ENCODE measurements around the gene SLC6A6.

DNA sequence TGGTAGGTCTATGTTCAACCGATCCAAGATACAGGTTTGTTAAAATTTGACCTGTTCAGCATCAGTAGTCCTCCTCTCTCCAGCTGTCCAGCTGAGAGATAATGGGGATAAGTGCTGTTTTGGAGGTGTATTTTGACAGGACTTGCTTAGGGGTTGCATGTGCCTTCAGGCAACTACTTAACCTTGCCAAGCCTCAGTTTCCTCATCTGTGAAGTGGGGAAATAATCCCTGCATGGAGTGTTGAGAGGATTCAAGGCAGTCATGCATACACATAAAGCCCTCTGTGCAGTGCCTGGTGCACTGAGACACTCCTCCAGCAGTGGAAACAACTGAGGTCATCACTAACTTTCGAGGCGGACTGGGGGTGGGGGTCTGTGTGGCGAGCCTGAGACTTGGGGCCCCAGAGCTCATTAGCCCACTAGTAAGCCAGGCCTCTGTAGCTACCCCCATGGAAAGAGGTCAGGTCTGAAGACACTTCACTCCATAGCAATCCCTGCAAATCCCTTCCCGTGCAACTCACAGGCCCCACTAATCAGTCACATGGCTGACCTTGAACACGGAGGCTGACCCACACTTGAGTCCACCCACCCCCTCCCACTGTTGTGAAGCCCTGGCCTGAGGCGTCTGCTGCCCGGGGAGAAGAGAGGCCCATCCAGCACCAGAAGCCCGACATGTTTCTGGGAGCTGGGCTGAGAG is 25.9 kb upstream of the SLC6A6 start:
- TF ChIP-seq, protein P1, sequence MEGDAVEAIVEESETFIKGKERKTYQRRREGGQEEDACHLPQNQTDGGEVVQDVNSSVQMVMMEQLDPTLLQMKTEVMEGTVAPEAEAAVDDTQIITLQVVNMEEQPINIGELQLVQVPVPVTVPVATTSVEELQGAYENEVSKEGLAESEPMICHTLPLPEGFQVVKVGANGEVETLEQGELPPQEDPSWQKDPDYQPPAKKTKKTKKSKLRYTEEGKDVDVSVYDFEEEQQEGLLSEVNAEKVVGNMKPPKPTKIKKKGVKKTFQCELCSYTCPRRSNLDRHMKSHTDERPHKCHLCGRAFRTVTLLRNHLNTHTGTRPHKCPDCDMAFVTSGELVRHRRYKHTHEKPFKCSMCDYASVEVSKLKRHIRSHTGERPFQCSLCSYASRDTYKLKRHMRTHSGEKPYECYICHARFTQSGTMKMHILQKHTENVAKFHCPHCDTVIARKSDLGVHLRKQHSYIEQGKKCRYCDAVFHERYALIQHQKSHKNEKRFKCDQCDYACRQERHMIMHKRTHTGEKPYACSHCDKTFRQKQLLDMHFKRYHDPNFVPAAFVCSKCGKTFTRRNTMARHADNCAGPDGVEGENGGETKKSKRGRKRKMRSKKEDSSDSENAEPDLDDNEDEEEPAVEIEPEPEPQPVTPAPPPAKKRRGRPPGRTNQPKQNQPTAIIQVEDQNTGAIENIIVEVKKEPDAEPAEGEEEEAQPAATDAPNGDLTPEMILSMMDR (IDR thresholded peaks at IDR 0.05; ENCODE audit: low read length) = no peak
- TF ChIP-seq EZH2 (IDR thresholded peaks at IDR 0.05; ENCODE audit: borderline replicate concordance, low read length) = no peak

Data from OCI-LY1 (cell line).